ENCODE measurements around the gene CNTFR.

The CNTFR gene

DNA sequence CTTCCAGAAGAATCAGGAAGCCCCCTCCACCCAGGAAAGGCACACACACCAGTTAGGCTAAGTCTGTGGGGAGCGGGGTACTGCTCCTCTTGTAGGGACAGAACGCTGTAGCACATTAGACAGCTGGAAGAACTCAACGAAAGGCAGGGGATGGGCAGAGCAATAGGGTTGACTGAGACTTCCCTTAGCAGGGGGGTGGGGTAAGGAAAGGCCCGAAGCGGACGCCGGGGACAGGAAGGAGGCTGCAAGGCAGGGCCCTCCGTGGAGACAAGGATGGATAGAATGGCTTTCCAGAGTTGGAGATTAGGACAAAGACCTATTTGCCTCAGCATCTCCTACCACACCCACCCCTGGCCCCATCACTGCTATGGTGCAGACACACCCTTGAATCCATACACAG lies 14.3 kb downstream of the CNTFR start:
- in situ Hi-C loops (cut with MboI; ENCODE audit: low sequenced_read_pairs), result loop anchor here (25.0 kb wide), 1 partner anchor 138 kb away; no protein-coding TSS in a partner anchor

DNA sequence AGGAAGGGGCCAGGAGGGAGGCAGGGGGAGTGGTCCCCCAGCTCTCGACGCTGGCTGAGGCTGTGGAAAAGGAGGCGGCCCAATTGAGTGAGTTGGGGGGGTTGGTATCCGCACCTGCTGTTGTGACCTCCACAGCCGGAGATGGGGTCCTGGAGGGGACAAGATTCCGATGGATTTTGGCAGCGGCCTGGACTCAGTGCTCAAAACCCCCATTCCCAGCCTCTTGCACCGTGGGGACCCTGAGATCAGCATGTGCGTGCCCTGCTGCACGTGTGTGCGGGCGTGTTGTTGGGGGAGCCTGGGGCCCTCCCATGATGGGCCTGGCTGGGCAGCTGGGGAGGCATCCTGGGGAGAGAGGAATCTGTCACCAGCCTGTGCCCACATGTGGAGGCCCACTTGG lies 15.0 kb downstream of the CNTFR start:
- in situ Hi-C loops (cut with MboI; ENCODE audit: low sequenced_read_pairs), result no loop called here

DNA sequence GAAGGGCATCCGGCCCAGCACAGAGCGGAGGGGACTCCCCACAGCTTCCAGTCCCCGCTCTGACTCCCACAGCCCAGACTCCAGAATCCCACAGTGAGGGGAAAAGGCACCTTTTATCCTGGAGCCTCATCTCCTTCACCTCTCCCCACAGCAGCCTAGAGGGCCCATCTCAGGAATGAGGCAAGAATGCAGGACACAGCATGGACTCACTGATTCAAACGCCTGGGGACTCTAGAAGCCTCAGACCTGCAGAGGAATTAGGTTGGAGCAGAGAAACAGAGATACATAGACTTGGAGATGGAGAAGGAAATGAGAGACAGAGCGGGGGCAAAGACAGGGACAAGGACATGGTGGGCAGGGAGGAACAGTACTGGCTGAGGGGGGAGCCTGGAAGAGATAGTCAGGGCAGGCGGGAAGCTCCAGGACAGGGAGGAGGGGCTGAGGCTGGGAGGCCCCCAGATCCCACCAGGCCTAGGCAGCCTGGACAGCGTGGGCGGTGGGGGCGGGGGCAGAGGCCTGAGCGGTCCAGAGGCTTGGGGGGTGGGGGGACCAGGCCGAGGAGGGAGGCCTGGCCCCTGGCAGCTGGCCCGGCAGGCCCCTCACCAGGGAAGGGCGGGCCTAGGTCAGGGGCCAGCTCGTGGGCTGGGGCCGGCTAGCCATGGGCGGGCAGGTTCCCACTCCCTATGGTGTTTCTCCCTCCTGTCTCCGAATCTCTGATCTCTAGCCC lies 15.8 kb downstream of the CNTFR start:
- in situ Hi-C loops (cut with MboI; ENCODE audit: low sequenced_read_pairs), result no loop called here

DNA sequence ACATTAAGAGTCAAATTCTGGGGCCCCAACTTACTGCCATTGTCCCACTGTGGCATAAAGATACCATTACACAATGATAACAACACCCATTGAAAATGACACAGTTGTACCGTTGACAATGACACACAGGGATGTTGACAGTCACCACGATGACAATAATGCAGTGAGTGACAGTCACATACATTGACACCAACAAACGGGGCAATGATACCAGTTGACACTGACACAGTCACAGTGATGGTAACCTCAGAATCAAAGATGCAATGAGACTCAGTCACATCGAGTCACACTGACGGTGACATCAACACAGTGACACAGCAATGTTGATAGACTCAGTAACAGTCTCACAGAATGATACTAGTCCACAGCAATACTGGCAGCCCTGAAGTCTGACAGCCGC lies 16.9 kb downstream of the CNTFR start:
- in situ Hi-C loops (cut with MboI; ENCODE audit: low sequenced_read_pairs), result no loop called here

DNA sequence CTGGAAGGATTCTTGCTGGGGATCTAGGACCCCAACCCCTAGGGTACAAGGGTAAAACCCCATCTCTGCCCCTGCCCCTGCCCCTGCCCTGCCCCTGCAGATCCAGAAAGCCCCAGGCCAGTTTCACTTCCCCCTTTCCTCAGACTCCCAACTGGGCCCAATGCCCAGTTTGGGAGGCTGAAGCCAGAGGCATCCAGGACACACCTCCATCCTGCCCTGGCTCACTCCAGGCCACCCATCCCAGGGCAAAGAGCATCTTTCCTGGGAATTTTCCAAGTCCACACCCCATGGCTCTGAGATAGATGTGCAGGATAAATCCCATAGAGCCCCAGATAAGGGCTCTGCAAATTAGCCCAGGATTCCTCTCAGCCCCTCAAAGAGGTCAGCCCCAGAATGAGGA lies 17.4 kb downstream of the CNTFR start:
- in situ Hi-C loops (cut with MboI; ENCODE audit: low sequenced_read_pairs), result no loop called here

DNA sequence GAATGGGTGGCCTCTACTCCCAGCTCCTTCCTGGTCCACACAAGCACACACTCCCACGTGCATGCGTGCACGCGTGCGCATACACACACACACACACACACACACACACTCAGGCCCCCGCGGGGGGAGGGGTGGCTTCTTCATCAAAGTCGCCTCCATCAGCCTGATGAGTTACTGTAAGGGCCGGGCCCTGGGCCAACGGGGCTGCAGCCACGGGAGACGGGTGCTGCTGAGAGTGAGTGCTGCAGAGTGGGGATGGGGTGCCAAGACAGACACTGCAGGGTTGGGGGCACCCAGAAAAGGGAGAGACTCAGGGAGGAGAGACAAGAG lies 18.1 kb downstream of the CNTFR start:
- in situ Hi-C loops (cut with MboI; ENCODE audit: low sequenced_read_pairs), result no loop called here

DNA sequence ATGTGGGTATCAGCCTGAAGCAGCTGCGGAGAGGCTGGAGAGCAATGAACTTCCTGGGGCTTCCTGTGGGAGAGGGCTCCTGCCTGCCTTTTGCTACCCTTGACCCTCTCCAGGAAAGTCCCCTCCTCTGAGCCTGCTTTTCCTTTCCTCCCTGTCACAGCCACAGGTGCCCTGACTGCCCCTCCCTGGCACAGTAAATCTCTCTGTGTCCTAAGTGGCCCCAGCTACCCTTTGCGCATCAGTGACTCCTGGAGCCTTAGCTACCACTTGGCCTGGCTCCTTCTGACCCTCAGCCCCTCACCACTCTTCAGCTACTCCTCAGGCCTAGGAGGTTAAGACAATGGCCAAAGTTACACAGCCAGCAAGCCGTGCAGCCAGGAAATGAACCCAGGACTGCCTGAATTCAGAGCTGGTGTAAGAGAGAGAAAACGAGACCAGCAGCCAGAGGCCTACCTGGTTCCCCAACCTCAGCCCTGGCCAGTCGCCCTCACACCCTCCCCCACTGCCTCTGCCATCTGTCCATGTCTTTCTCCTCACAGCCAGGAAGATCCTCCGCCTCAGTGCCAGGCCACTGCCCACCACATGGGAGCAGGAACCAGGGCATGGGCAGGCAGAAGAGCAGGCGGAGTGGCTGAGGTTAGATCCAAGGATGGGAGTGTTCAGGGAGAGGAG lies 18.6 kb downstream of the CNTFR start:
- in situ Hi-C loops (cut with MboI; ENCODE audit: low sequenced_read_pairs), result no loop called here

DNA sequence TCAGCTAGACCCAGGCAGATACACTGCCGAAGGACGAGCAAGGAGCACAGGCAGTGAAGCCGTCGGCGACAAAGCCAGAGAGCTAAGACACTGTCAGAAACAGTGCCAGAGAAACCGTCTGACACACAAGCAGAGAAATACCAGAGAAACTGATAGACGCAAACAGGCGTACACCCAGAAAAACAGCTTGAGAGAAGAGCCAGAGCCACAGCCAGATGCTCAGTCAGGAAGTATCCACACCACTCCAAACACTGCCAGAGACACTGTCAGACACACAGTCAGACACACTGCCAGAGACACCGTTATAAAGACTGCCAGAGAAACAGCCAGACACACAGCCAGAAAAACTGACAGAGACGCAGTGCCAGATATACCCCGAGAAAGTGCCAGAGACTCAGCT lies 19.1 kb downstream of the CNTFR start:
- in situ Hi-C loops (cut with MboI; ENCODE audit: low sequenced_read_pairs), result no loop called here

DNA sequence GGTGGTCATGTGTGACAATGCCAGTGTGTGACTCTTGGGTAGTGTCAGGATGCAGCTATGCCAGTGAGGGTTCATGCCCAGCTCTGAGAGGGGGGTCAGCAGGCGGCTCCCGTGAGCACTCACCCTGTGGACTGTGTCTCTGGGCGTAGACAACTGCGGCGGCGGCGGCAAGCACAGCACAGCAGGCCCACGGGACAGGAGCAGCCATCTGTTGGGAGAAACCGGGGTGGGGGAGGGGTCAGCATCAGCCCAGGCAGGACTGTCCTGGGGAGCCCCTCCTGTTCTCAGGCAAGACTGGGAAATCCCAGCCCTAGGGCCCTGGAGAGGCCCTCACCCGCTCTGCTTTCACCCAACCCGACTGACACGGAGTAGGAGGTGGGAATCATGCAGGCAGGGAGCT lies 20.8 kb downstream of the CNTFR start:
- in situ Hi-C loops (cut with MboI; ENCODE audit: low sequenced_read_pairs), result no loop called here

DNA sequence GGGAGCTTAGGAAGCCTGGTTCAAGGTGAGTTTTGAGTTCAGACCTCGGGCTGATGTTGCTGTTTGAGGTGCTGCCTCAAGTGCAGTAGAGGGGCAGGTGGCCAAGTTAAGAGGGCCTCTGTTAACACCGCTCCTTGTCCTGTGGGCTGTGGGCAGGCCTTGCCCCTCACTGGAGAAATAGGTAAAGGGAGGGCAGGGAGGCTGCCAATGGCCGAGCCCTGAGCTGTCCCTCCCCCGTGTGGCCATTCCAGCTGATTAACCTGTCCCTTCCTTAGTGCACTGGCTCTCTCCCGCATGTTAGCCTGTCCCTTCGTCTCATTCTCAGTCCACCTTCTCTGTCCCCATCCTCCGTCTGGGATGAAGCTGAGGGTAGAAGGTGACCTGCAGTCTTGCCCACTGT lies 21.4 kb downstream of the CNTFR start:
- in situ Hi-C loops (cut with MboI; ENCODE audit: low sequenced_read_pairs), result no loop called here

DNA sequence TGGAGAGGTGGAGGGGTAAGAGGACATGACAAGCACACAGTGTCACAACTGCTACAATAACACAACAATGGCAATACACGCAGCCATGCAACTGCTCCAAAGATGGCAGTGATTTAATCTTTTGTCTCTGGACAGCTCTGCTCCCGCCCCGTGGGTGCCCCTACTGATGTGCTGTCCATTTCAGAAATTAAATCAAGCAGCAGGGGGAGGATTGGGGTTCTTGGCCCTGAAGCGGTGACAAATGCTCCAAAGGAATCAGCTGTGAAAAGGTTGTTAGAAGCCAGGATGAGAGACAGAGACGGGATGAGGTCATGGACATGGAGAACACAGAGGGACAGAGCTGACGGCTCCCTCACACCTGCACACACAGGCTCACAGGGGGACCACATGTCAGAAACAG lies 22.6 kb downstream of the CNTFR start:
- in situ Hi-C loops (cut with MboI; ENCODE audit: low sequenced_read_pairs), result no loop called here

DNA sequence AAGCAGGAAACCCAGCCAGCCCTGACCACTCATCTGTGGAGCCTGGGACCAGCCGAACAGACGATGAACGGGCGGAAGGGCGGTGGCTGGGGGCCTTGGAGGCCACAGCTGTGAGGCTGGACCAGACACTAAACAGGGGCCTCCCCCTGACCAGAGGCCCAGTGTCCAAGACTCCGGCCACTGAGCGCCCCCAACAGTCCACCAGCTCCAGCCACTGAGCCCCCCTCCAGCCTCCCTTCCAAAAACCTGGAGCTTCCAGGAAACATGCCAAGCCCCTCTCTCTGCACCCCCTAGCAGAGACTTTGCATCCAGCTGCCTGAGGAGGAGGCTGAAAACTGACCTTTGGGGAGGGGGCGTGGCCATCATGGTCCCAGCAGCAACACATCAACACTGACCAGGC lies 23.2 kb downstream of the CNTFR start:
- in situ Hi-C loops (cut with MboI; ENCODE audit: low sequenced_read_pairs), result no loop called here

DNA sequence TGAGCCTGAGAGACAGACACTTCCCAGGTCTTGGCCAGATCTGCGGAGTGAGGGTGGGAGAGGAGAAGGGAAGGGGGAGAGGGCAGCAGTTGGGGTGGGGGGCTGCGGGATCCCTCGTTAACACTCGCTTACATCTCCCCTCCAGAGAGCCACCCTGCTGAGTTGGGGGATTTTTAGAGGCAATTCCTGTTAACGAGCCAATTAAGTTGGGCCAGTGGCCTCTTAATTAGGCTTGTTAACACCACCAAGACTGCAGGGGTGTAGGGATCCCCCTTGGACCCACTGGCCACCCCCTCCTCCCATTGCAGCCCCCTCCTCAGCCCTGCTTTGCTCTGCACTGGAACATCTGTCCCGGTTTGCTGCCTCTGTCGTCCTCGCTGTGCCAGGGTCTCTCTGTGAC lies 23.7 kb downstream of the CNTFR start:
- in situ Hi-C loops (cut with MboI; ENCODE audit: low sequenced_read_pairs), result no loop called here

DNA sequence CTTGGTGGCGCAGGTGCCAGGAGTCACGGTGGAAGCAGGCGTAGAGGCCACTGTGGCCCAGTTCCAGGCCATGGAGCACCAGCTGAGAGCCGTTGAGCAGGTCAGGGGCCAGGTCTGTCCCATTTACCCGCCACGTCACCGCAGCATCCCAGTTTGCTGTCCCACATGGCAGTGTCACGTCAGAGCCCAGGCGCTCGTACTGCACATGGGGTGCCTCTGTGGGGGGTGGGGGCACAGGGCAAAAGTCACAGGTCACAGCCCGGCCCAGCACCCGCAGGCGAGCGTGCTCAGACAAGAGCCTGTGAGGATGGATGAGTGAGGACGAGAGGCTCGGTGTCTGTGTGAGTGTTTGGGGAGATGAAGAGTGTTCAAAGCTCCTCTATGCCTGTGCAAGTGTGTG lies 24.9 kb downstream of the CNTFR start:
- in situ Hi-C loops (cut with MboI; ENCODE audit: low sequenced_read_pairs), result no loop called here

DNA sequence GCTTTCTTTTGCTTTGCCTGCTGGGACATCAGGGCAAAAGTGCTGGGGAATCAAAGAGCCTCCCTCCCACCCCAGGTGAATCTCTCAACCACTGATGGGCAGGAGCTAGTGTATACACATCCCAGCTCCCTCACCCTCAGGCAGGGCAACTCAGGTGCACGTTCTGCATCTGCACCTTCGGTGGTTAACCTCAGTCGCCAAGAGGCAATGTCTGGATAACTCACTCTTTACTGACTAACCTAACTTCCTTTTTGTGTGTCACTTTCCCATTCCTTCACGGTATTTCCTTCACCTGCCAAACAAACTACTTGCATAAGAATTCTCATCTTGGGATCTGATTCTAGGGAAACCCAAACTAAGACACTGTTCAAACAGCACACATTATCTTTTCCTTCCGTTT lies 26.3 kb downstream of the CNTFR start:
- in situ Hi-C loops (cut with MboI; ENCODE audit: low sequenced_read_pairs), result no loop called here

DNA sequence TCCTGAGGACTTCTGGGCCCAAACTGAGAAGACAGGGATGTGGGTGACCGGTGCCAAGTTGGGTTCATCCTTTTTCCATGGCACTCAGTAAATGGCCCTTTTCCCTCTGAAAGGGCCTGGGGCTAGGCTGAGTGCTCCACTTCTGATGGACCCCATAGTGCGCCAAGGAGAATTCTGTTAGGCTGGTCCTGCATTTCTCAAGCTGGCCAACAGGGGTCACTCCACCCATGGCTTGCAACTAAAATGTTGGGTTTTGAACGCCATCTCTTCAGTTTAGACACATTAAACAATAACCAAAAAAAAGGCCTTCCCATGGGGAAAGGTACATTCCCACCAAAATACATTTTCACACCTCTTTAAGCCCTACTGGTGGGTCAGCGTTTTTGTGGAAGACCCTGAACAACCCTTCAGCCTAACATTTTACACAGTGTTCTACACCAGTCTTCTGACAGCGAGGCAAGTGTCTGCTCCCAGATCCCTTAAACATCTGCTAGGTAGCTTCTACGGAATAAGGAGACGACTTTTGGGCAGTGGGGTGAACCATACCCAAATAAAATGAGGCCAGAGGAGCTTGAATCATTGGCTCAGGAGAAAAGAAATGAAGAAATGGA lies 27.3 kb downstream of the CNTFR start:
- in situ Hi-C loops (cut with MboI; ENCODE audit: low sequenced_read_pairs), result no loop called here

DNA sequence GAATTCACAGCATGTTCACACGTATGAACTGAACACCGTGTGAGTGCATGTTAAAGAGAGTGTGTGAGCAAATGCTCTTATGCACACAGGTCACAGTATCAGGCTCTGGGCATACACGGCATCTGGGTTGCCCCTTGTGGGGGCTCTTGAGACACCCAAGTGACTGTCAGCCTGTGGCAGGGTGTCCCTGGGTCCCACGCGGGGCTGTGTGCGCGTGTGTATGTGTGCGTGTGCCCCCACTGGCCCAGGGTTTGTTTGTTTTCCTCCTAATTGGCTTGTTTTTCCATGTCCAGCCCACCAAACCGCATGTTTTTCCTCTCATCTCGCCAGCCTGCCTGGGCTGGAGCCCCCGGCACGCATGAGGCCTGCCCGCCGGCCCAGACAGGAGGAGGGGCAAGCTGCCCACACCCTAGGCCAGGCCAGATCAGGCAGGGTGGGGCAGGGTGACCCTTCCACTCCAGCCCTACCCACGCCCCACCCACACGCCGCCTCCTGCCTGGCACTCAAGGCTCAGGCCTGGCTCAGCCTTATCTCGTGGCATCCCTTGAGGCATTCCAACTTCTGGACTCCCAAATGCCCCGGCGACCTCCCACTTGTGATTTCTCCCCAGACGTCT lies 28.8 kb downstream of the CNTFR start:
- in situ Hi-C loops (cut with MboI; ENCODE audit: low sequenced_read_pairs), result no loop called here

DNA sequence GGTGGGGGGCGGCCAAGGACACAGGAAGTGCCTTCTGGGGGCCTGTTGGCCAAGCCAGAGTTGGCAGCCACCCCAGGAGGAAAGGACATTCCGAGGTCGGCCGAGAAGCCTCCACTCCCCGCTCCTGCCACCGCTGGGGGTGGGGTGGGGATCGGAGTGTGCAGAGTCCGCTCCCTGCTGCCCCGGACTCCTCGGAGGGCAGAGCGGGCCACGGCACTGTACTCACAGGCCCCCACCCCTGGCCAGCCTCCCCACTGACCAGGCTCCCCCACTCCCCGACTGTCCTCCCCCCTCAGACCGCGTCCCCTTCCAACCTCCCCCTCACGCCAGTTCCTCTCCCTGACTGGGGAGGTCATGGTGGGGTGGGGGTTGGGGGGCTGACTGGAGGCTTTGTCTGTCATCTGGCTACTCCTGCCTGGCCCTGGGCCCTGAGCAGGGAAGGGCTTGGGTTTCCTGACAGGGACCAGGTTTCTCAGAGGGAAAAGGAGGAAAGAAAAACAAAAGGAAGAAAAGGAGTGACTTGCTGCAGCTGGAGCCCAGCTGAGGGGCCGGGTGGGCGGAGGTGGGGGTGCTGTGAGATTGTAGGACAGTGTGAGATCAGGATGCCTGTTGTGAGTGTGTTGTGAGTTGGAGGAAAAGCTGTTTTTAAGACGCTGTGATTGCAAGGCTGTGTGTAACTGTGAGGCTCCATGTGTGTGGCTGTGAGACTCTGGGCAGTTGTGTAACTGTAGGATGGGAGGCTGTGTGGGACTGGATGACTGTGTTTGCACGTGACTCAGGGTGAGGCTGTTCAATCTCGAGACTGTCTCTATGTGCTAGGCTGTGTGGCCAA lies 29.7 kb downstream of the CNTFR start:
- in situ Hi-C loops (cut with MboI; ENCODE audit: low sequenced_read_pairs), result no loop called here

DNA sequence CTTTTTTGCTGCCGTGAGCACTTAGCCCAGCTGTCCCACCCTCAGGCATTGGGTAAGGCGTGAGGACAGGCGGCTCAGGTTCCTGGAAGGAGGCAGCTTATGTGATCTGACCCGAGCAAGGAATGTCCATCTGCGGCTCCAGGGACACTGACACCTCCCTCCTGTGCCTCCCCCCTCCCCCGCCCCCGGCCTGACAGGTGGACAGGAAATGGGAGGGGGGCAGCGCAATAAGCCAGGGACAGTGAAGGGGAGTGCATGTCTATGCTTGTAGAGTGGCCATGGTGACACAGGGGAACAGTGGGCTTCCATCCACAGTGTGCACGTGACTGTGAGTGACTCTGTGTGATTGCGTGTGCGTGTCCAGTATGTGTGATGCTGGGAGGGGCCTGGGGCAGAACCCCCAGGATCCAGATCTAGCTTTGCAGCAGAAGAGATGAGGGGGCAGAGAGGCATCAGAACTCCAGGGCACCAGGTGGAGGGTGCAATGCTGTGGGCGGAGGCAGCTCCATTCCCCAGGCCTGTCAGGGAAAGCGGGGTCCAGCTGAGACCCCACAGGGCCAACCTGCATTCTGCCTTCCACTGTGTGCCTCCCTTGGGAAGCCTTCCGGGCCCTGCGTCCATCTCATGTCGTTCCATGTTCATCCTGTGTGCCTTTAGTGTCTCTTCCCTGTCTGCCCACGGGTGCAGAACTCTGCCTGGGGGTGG lies 30.5 kb downstream of the CNTFR start:
- in situ Hi-C loops (cut with MboI; ENCODE audit: low sequenced_read_pairs), result no loop called here

DNA sequence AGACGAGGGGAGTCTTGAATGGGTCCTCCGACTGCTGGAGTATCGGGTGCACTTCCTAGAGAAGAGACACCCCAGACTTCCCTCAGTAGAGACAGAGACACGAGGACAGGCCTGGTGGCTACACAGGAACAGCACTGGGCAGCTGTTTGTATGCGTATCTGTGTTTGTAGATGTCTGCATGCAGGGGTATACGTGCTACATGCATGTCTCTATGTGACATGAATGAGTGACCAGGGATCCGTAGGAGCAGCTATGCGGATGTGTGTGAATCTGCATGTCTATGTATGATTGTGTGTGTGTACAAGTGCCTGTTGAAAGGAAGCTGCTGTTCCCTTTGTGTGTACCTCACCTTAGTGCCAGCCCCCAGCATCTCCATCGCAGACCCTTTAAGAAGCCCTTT lies 31.2 kb downstream of the CNTFR start:
- in situ Hi-C loops (cut with MboI; ENCODE audit: low sequenced_read_pairs), result no loop called here

Measured in HL-60/S4 treated with retinoic acid at 250 ng/mL for 4 days and 3 days (cell line).